OCI-LY1 (cell line): ENCODE measurements around the gene TMEM52.

ENCODE experiments used
- EZH2 ChIP-seq: fragments of 200-600 bp; sonication (generic), shearing (Covaris generic); IDR thresholded peaks from 2 replicates; pipeline ENCODE4 v1.8.0; 2017; ENCODE audit warnings: borderline replicate concordance, mixed run types, mild to moderate bottlenecking, antibody characterized with exemption, low read length, moderate library complexity, mixed read lengths
- TF ChIP-seq, protein P1 (sequence below): fragments of 200-600 bp; sonication (generic), shearing (Covaris generic); IDR thresholded peaks from 2 replicates; pipeline ENCODE4 v1.5.1; 2017; ENCODE audit warnings: mild to moderate bottlenecking, antibody characterized with exemption, low read length, moderate library complexity, mixed read lengths

- no peak for TF ChIP-seq EZH2
- TF ChIP-seq, protein P1, sequence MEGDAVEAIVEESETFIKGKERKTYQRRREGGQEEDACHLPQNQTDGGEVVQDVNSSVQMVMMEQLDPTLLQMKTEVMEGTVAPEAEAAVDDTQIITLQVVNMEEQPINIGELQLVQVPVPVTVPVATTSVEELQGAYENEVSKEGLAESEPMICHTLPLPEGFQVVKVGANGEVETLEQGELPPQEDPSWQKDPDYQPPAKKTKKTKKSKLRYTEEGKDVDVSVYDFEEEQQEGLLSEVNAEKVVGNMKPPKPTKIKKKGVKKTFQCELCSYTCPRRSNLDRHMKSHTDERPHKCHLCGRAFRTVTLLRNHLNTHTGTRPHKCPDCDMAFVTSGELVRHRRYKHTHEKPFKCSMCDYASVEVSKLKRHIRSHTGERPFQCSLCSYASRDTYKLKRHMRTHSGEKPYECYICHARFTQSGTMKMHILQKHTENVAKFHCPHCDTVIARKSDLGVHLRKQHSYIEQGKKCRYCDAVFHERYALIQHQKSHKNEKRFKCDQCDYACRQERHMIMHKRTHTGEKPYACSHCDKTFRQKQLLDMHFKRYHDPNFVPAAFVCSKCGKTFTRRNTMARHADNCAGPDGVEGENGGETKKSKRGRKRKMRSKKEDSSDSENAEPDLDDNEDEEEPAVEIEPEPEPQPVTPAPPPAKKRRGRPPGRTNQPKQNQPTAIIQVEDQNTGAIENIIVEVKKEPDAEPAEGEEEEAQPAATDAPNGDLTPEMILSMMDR: no peak
Observed at GRCh38 chr1:1938276-1938573, 19.1 kb upstream of the TMEM52 start.
